Endothelial cell of umbilical vein (primary cell): ENCODE results near the gene ENDOD1.

Source experiments
- CTCF ChIP-seq, 2 donors: IDR thresholded peaks; 1 replicate in 1 of 2; 2 replicates in 1 of 2; pipeline ENCODE4 v1.5.1; 2011; ENCODE audit warnings: low read length in 2 of 2, mild to moderate bottlenecking in 2 of 2, moderate library complexity in 2 of 2, control low read depth in 1 of 2, inconsistent platforms in 1 of 2, low read depth in 1 of 2; ENCODE audit not compliant: insufficient read depth in 1 of 2; ENCODE audit errors: extremely low read depth in 1 of 2
- EZH2 ChIP-seq: IDR thresholded peaks from 2 replicates; pipeline ENCODE4 v1.6.1; 2012; ENCODE audit warnings: borderline replicate concordance, low read depth, mild to moderate bottlenecking, moderate library complexity, low read length, inconsistent platforms; ENCODE audit not compliant: severe bottlenecking
- FOS ChIP-seq: IDR thresholded peaks from 2 replicates; pipeline ENCODE4 v1.6.1; 2011; ENCODE audit warnings: mild to moderate bottlenecking, low read length, moderate library complexity, borderline replicate concordance; ENCODE audit not compliant: insufficient read depth
- JUN ChIP-seq: IDR thresholded peaks from 2 replicates; pipeline ENCODE4 v1.6.1; 2011; ENCODE audit warnings: borderline replicate concordance, low read depth; ENCODE audit not compliant: insufficient read length, insufficient read depth
- MYC ChIP-seq: IDR thresholded peaks from one replicate; pipeline ENCODE4 v1.6.1; 2011; ENCODE audit warnings: mild to moderate bottlenecking, low read depth, low read length
- POLR2A ChIP-seq: IDR thresholded peaks from 2 replicates; pipeline ENCODE4 v1.6.1; 2012; ENCODE audit warnings: low read depth, mild to moderate bottlenecking, control low read depth, low read length
- POLR2AphosphoS5 ChIP-seq: IDR thresholded peaks from 2 replicates; pipeline ENCODE4 v1.6.1; 2012; ENCODE audit warnings: low read depth, mild to moderate bottlenecking, control low read depth, low read length, moderate library complexity; ENCODE audit not compliant: insufficient read depth
- TF ChIP-seq, protein P1 (sequence below): IDR thresholded peaks from 2 replicates; pipeline ENCODE4 v1.6.1; 2011; ENCODE audit not compliant: insufficient read depth, insufficient read length

DNA sequence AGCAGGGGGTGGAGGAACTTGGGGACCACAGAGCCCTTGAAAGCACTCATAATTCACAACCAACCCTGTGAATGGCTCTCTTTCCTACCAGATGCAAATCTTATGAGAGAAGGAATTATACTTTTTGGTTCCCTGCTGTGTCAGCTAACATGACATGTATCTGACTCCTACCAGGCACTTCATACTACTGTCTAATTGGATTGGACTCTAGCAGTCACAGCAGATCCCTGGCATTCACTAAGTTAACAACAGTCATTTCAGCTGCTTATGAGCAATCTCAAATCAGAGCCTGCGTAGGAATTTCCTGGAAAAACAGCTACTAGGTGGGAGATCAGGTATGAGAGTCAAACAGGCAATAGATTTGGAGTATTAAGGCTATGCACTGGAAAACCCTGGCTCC, 11.1 kb upstream of the ENDOD1 start:
- TF ChIP-seq CTCF (IDR thresholded peaks at IDR 0.05; ENCODE audit: extremely low read depth in 1 of 2, insufficient read depth in 1 of 2, low read depth in 1 of 2, low read length in 2 of 2): no peak
- TF ChIP-seq JUN: no peak
- TF ChIP-seq POLR2AphosphoS5: no peak
- TF ChIP-seq EZH2: no peak
- no peak for TF ChIP-seq POLR2A
- TF ChIP-seq MYC: no peak
- TF ChIP-seq, protein P1, sequence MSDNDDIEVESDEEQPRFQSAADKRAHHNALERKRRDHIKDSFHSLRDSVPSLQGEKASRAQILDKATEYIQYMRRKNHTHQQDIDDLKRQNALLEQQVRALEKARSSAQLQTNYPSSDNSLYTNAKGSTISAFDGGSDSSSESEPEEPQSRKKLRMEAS: no peak
- TF ChIP-seq FOS: no peak
